ENCODE data around the gene NTM.

DNA sequence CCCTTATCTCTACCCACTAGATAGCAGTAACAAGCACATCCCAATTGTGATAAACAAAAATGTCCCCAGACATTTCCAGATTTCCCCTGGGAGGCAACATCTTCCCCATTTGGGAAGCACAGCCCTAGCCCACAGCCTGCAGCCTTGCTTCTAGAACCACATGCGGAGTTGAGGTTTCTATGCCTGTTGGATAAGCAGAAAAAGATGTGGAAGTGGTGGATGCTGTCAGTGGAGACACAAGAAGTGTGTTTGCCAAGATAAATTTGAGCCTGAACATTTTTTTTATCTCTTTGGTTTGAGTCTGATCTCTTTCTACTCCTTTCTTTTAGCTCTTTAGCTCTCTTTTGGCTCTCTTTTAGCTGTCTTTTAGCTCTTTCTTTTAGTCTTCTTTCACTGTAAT is 884.5 kb downstream of the NTM start:
- TF ChIP-seq, protein P1, sequence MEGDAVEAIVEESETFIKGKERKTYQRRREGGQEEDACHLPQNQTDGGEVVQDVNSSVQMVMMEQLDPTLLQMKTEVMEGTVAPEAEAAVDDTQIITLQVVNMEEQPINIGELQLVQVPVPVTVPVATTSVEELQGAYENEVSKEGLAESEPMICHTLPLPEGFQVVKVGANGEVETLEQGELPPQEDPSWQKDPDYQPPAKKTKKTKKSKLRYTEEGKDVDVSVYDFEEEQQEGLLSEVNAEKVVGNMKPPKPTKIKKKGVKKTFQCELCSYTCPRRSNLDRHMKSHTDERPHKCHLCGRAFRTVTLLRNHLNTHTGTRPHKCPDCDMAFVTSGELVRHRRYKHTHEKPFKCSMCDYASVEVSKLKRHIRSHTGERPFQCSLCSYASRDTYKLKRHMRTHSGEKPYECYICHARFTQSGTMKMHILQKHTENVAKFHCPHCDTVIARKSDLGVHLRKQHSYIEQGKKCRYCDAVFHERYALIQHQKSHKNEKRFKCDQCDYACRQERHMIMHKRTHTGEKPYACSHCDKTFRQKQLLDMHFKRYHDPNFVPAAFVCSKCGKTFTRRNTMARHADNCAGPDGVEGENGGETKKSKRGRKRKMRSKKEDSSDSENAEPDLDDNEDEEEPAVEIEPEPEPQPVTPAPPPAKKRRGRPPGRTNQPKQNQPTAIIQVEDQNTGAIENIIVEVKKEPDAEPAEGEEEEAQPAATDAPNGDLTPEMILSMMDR (conservative IDR thresholded peaks at IDR 0.05; ENCODE audit: low read length), result no peak
- TF ChIP-seq EZH2phosphoT487 (IDR thresholded peaks at IDR 0.05; ENCODE audit: borderline replicate concordance), result no peak

All from Loucy (cell line).